Measurements from ENCODE around the gene SMIM36.
A peak's percentile ranks its signal among the peaks of the same experiment; 100 is the strongest.
"Not testable (repeated sequence)": the region's sequence is repeated elsewhere in the genome, so short reads cannot be mapped to it uniquely, and the experiment has no call there.

SMIM36 gene

GRCh38 chr17:55433029-55433628 lies 78.1 kb downstream of the SMIM36 start:
- no peak for DNase-seq

- DNase-seq = no peak
Observed at GRCh38 chr17:55432358-55433028, 78.8 kb downstream of the SMIM36 start.

- DNase-seq = not testable (repeated sequence)
Observed at GRCh38 chr17:55431914-55432313, 79.3 kb downstream of the SMIM36 start.

- DNase-seq = no peak
Observed at GRCh38 chr17:55430541-55431288, 80.5 kb downstream of the SMIM36 start.

- no peak for DNase-seq
Observed at GRCh38 chr17:55427587-55427882, 83.7 kb downstream of the SMIM36 start.

- no peak for DNase-seq
Observed at GRCh38 chr17:55426851-55427586, 84.2 kb downstream of the SMIM36 start.

- DNase-seq = no peak
Observed at GRCh38 chr17:55424893-55425540, 86.2 kb downstream of the SMIM36 start.

GRCh38 chr17:55423535-55423934 lies 87.7 kb downstream of the SMIM36 start:
- DNase-seq = no peak

GRCh38 chr17:55422828-55423164 lies 88.5 kb downstream of the SMIM36 start:
- not testable (repeated sequence) for DNase-seq

- peak; percentile 5 to 13 for DNase-seq
Observed at GRCh38 chr17:55421179-55421934, 89.9 kb downstream of the SMIM36 start, which contains the start of gene MMD. Gene MMD (minus strand): TSS chr17:55421835. CDS start chr17:55421695, 140 bp downstream.

GRCh38 chr17:55420776-55421178 lies 90.5 kb downstream of the SMIM36 start:
- peak; percentile 21 to 29 for DNase-seq

- no peak for DNase-seq
Observed at GRCh38 chr17:55420067-55420775, 91.0 kb downstream of the SMIM36 start.

- no peak for DNase-seq
Observed at GRCh38 chr17:55418369-55419268, 92.6 kb downstream of the SMIM36 start.

- no peak for DNase-seq
Observed at GRCh38 chr17:55417411-55418268, 93.6 kb downstream of the SMIM36 start.

GRCh38 chr17:55416470-55417052 lies 94.7 kb downstream of the SMIM36 start:
- no peak for DNase-seq

GRCh38 chr17:55416000-55416399 lies 95.3 kb downstream of the SMIM36 start:
- DNase-seq = no peak

GRCh38 chr17:55414983-55415382 lies 96.3 kb downstream of the SMIM36 start:
- DNase-seq = no peak

- DNase-seq = no peak
Observed at GRCh38 chr17:55413825-55414489, 97.3 kb downstream of the SMIM36 start.

All from stimulated activated CD4-positive, alpha-beta T cell treated with anti-CD3 and anti-CD28 coated beads, Interleukin-2, amount 100 ng/mL, for 48 hours (primary cell).